Measurements from ENCODE around the gene FH.

FH gene

GRCh38 chr1:241553886-241554592 lies 34.5 kb upstream of the FH start:
- TF ChIP-seq CTCF (IDR thresholded peaks at IDR 0.05; ENCODE audit: extremely low read depth, missing control alignments), result no peak
- DNase-seq (ENCODE audit: low spot score), result no peak

- peak; percentile 42 for DNase-seq (ENCODE audit: low spot score)
Measured at GRCh38 chr1:241551759-241552638, 32.4 kb upstream of the FH start.

GRCh38 chr1:241550318-241550717 lies 30.8 kb upstream of the FH start:
- DNase-seq (ENCODE audit: low spot score), result no peak
- no peak for TF ChIP-seq CTCF (IDR thresholded peaks at IDR 0.05; ENCODE audit: extremely low read depth, missing control alignments)

More at GRCh38 chr1:241551759-241552638, 32.4 kb upstream of the FH start:
- no peak for TF ChIP-seq CTCF (IDR thresholded peaks at IDR 0.05; ENCODE audit: extremely low read depth, missing control alignments)

GRCh38 chr1:241548008-241548407 lies 28.5 kb upstream of the FH start:
- no peak for TF ChIP-seq CTCF (IDR thresholded peaks at IDR 0.05; ENCODE audit: extremely low read depth, missing control alignments)

GRCh38 chr1:241542199-241542907 lies 22.8 kb upstream of the FH start:
- no peak for DNase-seq (ENCODE audit: low spot score)
- TF ChIP-seq CTCF (IDR thresholded peaks at IDR 0.05; ENCODE audit: extremely low read depth, missing control alignments), result no peak

More at GRCh38 chr1:241548008-241548407, 28.5 kb upstream of the FH start:
- no peak for DNase-seq (ENCODE audit: low spot score)

GRCh38 chr1:241536969-241537368 lies 17.4 kb upstream of the FH start:
- DNase-seq (ENCODE audit: low spot score), result no peak
- no peak for TF ChIP-seq CTCF (IDR thresholded peaks at IDR 0.05; ENCODE audit: extremely low read depth, missing control alignments)
